ENCODE measurements around the gene FOXI2.

The FOXI2 gene

DNA sequence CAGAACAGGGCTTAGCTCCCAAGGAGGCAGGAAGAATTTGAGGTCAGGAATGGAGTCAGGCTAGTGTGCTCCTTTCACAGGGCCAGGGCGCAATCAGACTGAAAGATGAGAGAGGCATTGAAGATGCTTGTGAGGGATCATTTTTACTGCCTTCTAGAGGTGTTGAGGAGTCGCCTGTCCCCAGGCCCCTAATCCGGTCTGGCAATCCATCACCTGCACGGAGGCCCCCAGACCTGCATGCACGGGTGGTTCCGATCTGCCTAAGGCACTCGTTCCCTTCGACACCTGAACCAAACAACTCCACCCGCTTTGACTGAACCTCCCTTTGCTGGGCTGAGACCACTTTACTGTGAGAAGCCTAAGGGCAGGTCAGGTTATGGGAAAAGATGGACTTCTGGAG is 8.0 kb downstream of the FOXI2 start:
- DNase-seq, result no peak

GRCh38 chr10:127745861-127746260 is 8.9 kb downstream of the FOXI2 start:
- no peak for DNase-seq

DNA sequence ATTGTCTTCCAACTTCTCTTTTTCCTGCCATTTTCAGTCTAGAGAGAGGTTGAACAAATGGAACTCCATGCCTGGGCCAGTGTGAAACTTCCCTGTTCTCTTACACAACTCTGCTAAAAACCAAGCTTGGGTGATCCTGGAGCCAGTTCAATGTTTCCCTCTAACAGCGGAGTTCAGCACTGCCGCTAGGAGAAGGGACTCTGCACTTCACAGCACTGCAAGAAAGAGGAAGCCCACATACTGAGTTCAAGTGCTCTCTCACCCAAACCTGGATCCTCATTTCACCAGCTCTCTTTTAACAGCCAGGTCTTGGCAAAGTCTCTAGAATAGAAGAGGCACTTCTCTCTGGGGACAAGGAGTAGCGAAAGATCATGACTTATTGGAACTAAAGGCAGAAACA is 18.8 kb downstream of the FOXI2 start:
- DNase-seq, result no peak

- DNase-seq, result no peak
Observed at GRCh38 chr10:127756264-127756663, 19.3 kb downstream of the FOXI2 start.

- DNase-seq, result no peak
Observed at GRCh38 chr10:127757033-127757432, 20.0 kb downstream of the FOXI2 start.

GRCh38 chr10:127759276-127759675 is 22.3 kb downstream of the FOXI2 start:
- DNase-seq, result no peak

GRCh38 chr10:127762925-127763324 is 25.9 kb downstream of the FOXI2 start:
- no peak for DNase-seq

DNA sequence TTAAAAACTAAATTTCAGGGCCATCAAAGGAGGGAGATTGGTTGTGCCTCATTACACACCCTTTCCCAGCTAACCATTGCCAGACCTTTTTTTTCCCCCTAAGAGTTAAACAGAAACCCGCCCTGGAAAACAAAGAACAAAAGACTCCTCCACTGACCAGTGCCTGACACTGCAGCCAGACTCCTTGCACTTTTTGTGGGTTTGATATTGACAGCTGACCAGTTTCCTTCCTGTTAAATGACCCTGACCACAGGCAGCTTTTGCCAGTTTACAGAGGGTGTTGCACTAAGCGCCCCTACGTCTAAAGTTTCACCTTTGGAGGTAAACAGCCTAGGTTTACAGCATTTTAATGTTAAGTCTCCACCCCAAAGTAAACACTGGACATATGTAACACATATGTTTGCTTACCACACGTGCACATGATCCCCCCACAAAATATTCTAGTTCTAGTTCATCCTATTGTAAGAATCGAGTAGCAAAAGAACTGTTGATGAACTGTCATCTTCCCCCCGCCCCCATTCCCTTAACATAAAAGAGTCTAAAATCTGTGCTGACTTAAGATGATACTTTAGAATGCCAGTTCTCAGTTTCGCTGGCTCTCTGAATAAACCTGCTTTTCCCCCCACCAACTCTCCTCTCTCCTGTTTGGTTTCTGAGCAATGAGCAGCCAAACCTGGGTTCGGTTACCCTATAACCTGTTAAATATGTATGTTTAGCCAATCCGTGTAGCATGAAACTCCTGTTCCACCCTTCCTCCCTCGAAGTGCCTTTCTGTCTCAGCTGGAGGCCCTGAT is 38.0 kb downstream of the FOXI2 start:
- DNase-seq, result no peak

DNA sequence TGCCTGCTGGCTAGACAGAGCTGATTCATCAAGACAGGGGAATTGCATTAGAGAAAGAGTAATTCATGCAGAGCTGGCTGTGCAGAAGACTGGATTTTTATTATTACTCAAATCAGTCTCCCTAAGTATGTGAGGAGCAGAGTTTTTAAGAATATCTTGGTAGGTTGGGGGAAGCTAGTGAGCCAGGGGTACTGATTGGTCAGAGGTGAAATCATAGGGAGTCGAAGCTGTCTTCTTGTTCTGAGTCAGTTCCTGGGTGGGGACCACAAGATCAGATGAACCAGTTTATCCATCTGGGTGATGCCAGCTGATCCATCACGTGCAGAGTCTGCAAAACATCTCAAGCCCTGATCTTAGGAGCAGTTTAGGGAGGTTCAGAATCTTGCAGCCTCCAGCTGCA is 39.8 kb downstream of the FOXI2 start:
- DNase-seq, result no peak

- no peak for DNase-seq
Observed at GRCh38 chr10:127781412-127781811, 44.4 kb downstream of the FOXI2 start.

- DNase-seq, result no peak
Observed at GRCh38 chr10:127787873-127788272, 50.9 kb downstream of the FOXI2 start.

GRCh38 chr10:127790066-127790624 is 53.2 kb downstream of the FOXI2 start:
- DNase-seq, result no peak
